PC-3 (cell line): ENCODE results near the gene HMCN1.

Experiments used
- CTCF ChIP-seq: fragments of 300-600 bp; sonication (generic); conservative IDR thresholded peaks from 2 replicates; pipeline ENCODE4 v1.5.1; 2017; ENCODE audit warnings: antibody characterized with exemption, low read depth, mild to moderate bottlenecking, low read length
- EZH2 ChIP-seq: fragments of 300-600 bp; sonication (generic); IDR thresholded peaks from one replicate; pipeline ENCODE4 v1.6.1; 2017; ENCODE audit warnings: antibody characterized with exemption, mild to moderate bottlenecking, low read length; ENCODE audit not compliant: unreplicated experiment

- TF ChIP-seq CTCF (no peak), EZH2 (no peak)
These were observed 455.0 kb downstream of the HMCN1 start for GRCh38 chr1:186189156-186189555.
